Prostate gland (tissue), 2 donors: ENCODE results near the gene BNC2.

Source experiments
- CTCF ChIP-seq, 4 experiments: fragments of 200-600 bp in 2 of 4; fragments of 450-650 bp in 2 of 4; sonication (generic) in 2 of 4; IDR thresholded peaks; 1 replicate in 3 of 4; 2 replicates in 1 of 4; pipeline ENCODE4 v1.5.1; 2016 to 2019; ENCODE audit warnings: antibody characterized with exemption in 4 of 4, mild to moderate bottlenecking in 2 of 4, moderate library complexity in 2 of 4
- POLR2A ChIP-seq: fragments of 450-650 bp; IDR thresholded peaks from one replicate; pipeline ENCODE4 v1.6.1; 2016; ENCODE audit warnings: antibody characterized with exemption, mild to moderate bottlenecking
- POLR2AphosphoS5 ChIP-seq: sonication (generic); formaldehyde crosslinking; IDR thresholded peaks from one replicate; pipeline ENCODE4 v1.6.1; 2017; ENCODE audit warnings: antibody characterized with exemption

- TF ChIP-seq POLR2AphosphoS5 (no peak), CTCF (IDR thresholded peaks at IDR 0.05) (no peak), POLR2A (no peak)
Measured at GRCh38 chr9:16418721-16419120, 451.7 kb downstream of the BNC2 start.
